Head of caudate nucleus (tissue), 42 donors: Measurements from ENCODE around the gene HOXD11.

Source experiments
- DNase-seq, 42 donors: peaks; one replicate each; pipeline versions ENCODE4 v3.0.0 to v3.0.0-alpha.2; 2020 to 2021; ENCODE audit warnings: mixed read lengths in 7 of 42
- intact Hi-C: fragments of 100-400 bp; cut with DNase I; formaldehyde crosslinking; loops from one replicate; pipeline ENCODE4 v1.15.0; 2022

Gene HOXD11

DNA sequence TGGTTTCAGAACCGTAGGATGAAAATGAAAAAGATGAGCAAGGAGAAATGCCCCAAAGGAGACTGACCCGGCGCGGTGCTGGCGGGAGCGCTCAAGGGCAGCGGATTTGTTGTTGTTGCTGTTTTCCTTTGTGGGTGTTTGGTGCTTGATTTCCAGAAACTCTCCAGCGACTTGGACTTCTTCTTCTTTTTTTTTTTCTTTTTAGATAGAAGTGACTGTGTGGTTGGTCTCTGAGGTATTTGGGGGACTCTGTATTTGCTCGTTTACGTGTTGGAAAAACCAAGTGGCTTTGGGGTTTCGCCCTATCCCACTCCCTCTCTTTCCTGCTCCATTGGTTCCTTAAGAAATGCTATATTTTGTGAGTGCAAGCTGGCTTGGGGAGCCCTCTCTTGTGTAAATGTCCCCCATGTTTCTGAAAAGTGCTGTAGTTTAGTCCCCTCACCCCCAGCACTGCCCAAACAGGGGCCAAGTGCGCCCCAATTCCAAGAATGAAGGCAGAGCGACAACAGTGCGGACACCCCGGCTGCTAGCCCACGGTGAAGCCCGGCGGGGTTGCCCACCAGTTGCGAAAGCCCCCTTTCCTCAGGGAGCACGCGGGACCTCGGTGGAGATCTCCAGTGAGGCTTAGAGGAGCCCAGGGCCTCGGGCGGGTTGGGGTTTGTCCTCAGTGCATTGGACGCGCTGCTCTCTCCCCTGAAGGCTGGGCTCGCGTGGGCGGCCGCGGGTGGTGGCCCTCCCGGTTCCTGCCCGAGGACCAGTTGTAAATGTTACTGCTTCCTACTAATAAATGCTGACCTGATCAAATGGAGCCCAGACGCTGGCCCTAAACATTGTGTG lies 17.2 kb downstream of the HOXD11 start:
- DNase-seq: no peak
- intact Hi-C loops: no loop called here

DNA sequence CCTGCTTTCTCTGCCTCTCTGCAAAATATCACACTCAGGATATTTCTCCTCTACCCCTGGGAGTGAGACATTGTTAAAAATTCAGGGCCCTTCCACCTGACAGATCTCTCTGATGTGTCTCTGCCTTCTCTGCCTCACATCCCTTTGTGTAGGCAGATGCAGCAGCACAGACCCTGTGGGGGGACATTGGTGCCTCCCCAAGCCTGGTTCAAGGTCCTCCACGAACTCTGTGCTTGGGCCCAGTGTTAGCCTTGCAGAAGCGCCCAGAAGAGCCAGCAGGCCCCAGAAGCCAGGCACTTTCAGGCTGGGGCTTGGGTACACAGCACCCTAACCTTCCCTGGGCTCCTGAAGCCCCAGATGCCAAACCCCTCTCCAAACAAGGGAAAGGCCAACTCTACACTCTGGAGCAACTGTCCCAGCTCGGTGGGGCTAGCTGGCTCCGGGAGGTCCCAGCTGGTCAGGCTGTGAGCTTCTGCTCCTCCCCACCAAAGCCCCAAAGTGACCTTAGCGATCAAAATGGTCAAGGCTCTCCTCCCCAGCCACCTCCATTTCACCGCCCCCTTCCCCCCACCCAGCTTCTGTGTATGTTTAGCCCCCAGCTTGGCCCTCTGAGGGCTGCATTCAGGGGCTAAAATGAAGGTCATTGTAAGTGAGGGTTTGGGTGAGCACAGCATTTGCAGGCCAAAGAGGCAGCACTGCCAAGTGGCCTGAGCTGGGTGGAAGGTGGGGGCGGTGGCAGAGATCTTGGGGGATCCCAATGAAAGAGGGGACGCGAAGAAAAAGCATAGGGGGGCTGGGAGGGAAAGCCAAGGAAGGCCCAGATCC lies 18.1 kb downstream of the HOXD11 start:
- intact Hi-C loops: no loop called here
- DNase-seq: no peak

DNA sequence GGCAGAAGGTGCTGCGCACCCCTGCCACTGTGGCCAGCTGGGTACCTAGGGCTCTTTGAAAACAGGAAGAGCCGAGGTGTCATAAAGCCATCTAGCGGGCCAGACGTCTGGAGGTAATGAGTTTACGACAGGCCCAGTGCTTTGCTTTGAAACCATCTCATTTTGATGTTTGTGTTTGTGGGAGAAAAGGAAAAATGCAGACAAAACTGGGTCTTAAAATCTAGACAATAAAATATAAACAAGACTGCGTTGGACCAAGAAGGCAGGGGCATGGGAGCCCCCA lies 18.6 kb downstream of the HOXD11 start:
- intact Hi-C loops: loop anchor here (2.0 kb wide), 1 partner anchor 513 kb away; no protein-coding TSS in a partner anchor
- no peak for DNase-seq

DNA sequence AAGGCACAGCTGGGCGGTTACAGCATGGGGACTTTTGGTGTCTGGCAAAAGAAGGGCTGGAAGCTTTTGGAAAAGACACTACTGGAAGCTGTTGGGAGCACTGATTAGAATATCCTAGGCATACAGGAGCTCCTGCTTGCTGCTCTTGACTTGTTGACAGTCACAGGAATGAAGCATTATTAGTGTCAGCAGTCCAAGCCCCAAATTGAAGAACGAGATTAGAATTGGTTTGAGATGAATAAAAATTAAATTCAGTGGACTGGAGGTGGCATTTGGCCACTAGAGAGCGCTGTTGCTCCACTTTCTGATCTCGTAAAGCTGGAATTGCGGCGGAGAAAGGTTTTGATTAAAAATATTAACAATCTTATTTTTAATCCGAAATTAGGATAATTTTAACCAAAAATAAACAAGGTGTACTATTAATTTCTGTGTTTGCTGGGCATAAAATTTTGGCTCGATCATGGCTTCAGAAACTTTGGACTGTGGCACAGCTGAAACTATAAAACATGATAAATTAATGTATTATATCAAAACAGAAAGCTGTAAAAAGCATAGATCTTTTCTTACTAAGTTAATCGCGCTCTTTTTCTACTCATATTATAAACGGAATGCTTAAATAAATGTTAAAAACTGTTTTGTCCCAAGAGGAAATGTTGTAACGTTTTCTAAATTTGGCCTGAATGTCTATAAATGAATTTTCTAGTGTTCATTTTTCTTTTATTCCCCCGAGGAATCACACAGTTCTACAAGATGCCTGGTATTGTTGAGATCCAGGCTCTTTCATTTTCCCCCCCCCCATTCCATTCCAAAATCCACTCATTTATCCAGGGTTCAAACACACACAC lies 20.1 kb downstream of the HOXD11 start:
- intact Hi-C loops: loop anchor here (2.0 kb wide), 1 partner anchor 512 kb away; no protein-coding TSS in a partner anchor
- peak; percentile 12 to 92 (median 79) for DNase-seq

DNA sequence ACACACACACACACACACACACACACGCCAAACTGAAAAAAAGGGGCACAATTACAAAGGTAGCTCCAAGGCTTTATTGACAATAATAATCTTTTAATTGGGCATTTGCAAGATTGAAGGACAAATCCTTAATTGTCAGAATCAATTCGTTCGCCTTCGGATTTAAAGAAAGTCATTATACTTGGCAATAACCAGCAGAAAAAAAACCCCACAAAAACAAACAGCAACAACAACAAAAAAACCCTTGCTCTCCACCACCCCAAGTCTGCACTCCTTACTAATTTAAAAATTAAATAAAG lies 20.6 kb downstream of the HOXD11 start:
- DNase-seq: no peak
- intact Hi-C loops: loop anchor here (2.0 kb wide), 1 partner anchor 511 kb away; no protein-coding TSS in a partner anchor

DNA sequence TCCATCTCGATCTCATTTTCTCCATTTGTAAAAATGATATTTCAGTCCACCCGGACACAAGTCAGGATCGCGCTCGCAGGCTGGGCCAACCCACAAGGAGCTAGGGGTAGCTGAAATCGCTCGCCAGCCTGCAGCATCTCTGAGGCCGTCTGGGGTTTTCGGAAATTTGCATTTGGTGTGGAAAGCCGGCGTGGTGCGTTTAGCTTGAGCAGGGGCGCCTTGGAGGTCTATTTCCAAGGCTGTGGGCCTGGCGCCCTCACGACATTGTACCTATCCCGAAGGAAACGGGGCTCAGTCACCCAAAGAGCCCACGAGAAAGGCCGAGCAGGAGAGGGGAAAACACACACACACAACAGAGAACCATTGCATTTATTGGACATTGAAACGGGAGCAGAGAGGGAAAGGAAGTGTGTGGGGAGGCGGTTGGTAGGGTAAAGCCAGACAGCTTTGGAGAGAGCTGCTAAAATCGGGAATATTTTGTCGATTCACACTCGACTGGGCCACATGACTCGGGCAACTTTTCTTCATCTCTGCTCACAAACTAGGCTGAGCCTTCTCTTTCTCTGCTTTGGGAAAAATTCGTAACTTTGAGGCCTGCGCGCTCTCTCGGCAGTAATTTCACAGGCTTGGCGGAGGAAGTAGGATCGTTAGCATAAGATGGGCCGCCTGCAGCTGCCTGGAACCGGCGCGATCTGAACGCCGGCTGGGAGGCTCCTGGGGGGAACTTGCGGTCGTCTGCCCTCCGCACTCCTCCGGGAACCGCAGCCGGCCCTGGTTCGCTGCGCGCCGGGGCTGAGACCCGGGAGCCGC lies 21.3 kb downstream of the HOXD11 start:
- intact Hi-C loops: no loop called here
- DNase-seq: peak in 1 of 42 donors; percentile 9

DNA sequence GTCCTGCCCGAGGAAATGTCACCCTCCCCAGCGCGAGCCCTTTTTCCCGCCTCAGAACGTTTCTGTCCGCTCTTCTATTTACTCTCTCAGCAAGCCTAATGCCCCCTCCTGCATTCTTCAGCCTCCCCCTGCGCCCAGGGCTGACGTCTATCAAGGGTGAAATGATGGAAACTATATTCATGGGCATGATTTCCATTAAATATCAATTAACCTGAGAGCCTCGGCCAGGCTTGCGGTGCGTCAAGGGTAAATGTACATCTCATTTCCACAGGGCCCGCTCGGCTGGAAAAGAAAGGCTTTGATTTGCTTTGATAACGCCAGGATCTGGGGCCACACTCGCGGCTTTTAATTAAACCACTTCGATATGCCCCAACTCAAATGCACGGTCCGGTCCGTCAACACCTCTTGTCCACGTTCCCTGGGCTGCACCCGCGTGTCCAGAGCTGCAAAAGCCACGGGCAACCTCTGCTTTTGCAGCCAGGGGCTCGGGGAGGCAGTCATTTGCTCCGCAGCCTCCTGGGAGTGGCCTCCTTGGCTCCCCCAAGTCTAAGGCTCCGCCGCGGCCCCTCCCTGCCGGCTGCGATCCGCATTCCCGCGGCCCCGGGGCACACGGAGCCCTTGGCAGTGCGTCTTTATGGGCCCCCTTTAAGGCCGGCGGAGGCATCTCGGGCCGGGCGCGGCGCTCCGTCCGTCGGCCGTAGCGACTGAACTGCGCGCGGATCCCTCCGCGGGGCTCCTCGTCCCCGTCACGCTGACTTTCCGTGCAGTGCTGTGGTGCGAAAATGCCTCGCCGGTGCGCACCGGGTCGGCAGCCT lies 22.1 kb downstream of the HOXD11 start, which contains the start of gene HOXD8:
Gene HOXD8, plus strand, starts transcription at position 724 of the 815 bp plus-strand sequence. CDS start 662 bp downstream, outside the sequence.
- intact Hi-C loops: no loop called here
- DNase-seq: peak in 1 of 42 donors; percentile 13

DNA sequence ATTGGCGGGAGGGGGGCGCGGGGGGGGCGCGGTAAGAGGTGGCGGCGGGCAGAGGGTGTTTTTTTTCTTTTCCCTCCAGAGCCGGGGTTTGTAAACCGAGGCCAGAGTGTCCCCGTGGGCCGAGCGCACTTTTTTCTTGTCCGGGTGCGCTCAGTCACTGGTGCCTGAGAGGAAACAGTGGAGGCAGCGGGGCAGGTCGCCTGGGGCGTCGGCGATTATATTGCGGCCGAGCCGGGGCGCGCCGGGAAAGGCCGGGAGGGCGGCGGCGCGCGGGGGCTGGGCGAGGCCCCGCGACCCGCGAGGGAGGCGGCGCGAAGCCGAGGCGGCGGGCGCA lies 22.7 kb downstream of the HOXD11 start:
- DNase-seq: no peak
- intact Hi-C loops: no loop called here

DNA sequence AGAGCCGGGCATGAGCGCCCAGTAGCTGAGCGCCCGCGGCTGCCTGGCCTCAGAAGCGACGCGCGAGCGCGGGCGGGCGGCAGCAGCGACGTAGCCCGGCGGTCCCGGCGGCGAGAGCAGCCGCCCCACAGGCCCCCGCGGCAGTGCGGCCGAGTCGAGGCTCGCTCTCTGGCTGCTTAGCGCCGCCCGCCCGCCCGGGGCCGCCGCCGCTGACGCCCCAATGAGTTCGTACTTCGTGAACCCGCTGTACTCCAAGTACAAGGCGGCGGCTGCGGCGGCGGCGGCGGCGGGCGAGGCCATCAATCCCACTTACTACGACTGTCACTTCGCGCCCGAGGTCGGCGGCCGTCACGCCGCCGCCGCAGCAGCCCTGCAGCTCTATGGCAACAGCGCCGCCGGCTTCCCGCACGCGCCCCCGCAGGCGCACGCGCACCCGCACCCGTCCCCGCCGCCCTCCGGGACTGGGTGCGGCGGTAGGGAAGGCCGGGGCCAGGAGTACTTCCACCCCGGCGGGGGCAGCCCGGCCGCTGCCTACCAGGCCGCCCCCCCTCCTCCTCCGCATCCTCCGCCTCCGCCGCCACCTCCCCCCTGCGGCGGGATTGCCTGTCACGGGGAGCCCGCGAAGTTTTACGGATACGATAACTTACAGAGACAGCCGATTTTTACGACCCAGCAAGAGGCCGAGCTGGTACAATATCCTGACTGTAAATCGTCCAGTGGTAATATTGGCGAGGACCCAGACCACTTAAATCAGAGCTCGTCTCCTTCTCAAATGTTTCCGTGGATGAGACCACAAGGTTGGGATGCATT lies 23.3 kb downstream of the HOXD11 start:
- intact Hi-C loops: no loop called here
- DNase-seq: no peak

DNA sequence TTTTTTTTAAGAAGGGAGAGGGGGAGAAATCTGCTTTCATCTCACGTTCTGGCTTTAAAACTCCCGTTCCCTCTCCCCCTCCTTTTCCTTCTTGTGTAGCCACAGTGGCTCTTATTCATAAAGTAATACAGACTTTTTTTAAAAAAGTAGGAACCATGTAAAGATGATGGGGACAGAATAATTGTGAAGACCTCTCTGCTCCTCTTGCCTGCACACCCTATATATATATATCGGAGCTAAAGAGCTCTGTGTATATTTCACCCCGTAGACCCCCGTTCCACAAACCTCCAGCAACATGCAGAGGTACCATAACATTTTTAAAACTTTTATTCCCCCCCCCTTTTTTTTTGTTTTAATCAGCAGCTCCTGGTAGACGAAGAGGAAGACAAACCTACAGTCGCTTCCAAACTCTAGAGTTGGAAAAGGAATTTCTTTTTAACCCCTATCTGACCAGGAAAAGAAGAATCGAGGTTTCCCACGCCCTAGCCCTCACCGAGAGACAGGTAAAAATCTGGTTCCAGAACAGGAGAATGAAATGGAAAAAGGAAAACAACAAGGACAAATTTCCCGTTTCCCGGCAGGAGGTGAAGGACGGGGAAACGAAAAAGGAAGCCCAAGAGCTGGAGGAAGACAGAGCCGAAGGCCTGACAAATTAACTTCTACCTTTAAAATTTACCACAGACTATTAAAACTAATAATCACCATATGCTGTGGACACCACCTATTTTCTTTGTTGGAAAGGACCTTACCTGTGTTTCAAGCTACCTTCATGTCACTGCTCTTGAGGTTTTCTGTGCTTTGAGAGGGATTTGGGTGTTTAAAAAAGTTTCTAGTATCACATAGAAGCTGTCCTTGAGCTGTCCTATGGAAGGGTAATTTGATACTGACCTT lies 24.1 kb downstream of the HOXD11 start:
- DNase-seq: no peak
- intact Hi-C loops: no loop called here

DNA sequence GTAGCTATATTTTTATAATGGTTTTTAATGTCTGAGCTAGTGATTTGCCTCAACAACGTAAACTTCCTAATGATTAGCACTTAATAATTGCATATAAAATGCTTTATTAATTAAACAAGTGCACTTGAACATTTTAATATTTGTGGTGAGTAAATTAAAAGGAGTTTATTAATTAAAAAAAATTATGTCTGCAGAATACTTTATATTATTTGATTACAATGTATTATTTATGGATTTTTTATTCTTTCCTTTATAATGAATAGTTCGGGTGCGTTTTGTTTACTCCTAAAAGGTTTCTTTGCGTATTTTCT lies 24.7 kb downstream of the HOXD11 start:
- intact Hi-C loops: no loop called here
- no peak for DNase-seq

DNA sequence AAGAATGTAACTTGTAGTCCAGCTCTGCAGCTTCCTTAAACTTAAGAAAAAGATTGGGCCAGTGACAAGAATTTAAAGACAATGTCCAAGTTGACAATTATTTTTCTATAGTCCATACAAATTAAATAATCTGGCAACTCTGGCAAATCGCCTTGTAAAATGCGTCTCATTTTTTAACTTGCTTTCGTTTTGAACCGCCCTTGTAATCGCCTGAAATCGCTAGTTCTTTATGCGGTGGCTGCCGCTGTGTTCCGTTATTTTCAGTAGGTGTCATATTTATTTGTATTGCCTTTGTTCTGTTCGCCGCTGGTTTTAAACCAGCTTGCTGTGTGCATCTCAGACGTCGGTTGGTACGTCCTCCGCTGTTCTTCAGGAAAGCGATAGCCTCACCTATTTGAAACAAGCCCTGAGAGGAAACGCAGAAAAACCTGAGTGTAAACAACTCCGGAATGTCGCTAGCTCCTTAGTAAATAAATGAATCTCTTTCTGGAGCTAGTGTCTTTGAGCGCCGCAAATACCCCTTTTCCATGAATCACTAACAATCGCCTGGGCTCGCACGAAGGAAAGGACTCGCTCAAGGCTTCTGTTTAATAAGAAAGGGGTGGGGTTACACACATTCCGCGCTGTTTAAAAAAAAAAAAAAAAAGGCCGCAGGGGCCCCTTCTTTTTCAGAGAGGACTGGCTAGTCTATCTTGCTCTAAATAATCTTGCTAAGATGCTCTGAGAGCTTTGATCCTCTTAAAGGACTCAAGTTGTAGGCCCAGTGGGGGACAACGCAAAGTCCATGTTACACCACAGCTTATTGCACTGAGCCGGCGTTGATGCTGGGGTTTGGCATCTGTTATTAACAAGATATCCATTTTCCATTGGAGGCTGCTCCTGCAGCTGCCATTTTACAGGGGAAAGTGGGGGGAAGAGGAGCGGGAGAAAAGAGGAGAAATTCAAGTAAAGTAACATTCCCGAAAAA lies 25.4 kb downstream of the HOXD11 start:
- intact Hi-C loops: no loop called here
- DNase-seq: no peak

DNA sequence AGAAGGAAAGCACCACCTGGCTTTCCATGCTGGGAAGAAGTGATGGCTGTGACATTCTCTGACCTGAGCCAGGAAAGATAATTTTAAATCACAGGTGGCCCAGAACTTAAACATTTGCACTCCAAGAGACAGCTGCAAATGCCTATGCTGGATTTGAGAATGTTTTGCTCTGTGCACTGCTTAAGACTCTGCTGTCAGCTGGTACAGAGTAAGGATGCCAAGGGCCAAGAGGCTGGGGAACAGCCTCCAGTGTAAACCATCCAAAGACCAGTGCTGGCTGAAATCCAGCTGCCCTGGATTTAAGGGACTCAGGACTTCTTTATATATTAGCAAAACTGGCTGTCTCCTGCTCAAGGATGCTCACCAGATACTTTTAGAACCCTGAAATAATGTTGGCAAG lies 26.3 kb downstream of the HOXD11 start:
- intact Hi-C loops: no loop called here

DNA sequence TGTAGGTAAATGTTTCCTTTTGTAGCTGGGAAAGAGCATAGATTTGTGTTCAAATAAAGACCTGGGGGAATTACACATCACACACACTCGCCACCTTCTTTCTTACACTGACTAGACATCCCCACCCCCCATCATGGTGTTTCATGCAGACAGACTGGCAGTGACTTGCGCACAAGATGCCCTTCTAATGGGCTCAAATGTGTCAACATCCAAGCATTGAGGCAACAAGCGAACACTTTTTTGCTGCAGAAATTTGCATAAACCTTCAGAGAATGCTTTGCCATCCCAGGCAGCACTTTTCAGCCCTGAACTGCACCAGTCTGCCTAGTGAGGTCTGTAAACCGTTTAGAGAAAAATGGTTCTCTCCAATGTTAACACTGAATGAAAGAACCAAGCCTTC lies 27.0 kb downstream of the HOXD11 start:
- DNase-seq: no peak
- intact Hi-C loops: no loop called here

More for the DNA sequence above, 26.3 kb downstream of the HOXD11 start:
- no peak for DNase-seq

DNA sequence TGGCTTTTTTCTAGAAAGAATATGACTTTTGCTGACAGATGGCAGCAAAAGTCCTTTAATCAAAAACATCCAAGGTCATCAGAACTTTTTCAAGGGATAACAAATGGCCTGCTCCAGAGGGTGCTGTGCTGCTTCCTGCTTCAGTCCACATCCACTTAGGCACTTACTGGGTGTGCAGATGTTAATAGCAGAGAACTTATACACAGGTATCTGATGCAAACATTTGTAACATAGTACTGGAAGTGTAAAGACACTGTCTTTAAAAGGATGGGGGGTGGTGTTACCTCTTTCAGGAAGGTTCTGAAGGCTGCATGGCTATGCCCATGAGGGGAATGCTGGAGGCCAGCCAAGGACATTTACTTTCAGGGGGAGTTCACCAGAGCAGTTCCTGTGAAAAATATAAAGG lies 28.0 kb downstream of the HOXD11 start:
- DNase-seq: no peak
- intact Hi-C loops: loop anchor here (5.0 kb wide), 1 partner anchor 422 kb away; no protein-coding TSS in a partner anchor
